ENCODE results near the gene TMPRSS12.
"Not testable (repeated sequence)": the region's sequence is repeated elsewhere in the genome, so short reads cannot be mapped to it uniquely, and the experiment has no call there.

TMPRSS12 gene, protein sequence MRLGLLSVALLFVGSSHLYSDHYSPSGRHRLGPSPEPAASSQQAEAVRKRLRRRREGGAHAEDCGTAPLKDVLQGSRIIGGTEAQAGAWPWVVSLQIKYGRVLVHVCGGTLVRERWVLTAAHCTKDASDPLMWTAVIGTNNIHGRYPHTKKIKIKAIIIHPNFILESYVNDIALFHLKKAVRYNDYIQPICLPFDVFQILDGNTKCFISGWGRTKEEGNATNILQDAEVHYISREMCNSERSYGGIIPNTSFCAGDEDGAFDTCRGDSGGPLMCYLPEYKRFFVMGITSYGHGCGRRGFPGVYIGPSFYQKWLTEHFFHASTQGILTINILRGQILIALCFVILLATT

GRCh38 chr12:50842637-50843493 lies at the start of gene TMPRSS12:
Gene TMPRSS12 (plus strand): TSS chr12:50842926. CDS start chr12:50842965, 39 bp downstream.
- DNase-seq, result no peak

DNA sequence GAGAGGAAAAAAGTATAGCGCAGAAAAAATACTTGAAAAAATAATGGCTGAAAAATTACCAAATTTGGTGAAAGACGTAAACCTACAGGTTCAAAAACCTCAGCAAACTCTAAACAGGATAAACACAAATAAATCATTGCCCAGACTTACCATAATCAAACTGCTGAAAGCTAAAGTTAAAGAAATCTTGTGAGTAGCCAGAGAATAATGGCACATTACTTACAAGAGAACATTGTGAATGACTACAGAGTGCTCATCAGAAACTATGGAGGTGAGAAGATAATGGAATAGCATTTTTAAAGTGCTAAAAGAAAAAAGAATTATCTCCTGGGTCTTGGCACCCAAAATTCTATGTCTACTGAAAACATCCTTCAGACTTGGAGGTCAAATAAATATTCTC lies 42.8 kb upstream of the TMPRSS12 start:
- no peak for DNase-seq

DNA sequence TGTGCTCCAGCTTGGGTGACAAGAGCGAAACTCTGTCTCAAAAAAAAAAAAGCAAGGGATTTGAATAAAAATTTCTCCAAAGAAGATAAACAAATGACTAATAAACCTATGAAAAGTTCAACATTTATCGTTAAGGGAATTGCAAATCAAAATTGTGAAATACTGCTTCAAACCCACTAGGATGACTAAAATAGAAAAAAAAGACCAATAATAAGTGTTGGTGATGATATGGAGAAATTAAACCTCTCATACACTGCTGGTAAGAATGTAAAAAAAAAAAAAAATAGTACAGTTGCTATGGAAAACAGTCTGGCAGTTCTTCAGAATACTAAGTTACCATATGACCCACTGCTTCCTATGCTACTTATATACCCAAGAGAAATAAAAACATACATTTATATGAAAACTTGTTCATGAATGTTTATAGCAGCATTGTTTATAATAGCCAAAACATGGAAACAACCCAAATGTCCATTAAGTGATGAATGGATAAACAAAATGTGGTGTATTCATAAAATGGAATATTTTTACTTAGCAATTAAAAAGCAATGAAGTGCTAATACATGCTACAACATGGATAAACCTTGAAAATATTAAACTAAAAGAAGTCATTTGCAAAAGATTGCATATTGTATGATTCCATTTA lies 39.4 kb upstream of the TMPRSS12 start:
- DNase-seq, result no peak

DNA sequence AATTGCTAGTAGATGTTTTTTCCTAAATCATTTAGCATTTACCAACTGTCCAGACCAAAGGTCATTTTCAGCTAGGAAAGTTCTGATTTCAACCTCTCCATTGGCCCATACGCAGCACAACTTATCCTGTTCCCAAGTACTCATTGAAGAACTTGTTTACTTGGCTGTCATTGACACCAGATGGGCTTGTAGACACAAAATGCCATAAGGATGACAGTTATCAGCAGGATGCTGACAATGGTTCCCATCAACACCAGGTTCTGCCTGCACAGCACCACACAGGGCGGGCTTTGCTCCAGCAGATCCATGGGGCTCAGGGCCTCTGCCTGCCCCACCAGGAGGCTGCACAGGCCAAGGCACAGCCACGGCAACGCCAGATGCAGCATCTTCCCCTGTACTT lies 36.5 kb upstream of the TMPRSS12 start:
- DNase-seq, result no peak

DNA sequence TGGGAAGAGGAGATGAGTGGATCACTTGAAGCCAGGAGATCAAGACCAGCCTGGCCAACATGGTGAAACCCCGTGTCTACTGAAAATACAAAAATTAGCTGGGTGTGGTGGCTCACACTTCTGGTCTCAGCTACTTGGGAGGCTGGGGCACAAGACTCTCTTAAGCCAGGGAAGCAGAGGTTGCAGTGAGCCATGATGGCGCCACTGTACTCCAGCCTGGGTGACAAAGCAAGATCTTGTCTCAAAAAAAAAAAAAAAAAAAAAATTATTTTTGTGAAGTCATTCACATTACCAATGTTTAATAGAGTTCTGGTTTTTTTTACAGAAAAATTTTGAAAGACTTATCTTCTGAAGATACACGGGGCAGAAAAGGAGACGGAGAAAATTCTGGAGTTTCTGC lies 33.6 kb upstream of the TMPRSS12 start:
- not testable (repeated sequence) for DNase-seq

DNA sequence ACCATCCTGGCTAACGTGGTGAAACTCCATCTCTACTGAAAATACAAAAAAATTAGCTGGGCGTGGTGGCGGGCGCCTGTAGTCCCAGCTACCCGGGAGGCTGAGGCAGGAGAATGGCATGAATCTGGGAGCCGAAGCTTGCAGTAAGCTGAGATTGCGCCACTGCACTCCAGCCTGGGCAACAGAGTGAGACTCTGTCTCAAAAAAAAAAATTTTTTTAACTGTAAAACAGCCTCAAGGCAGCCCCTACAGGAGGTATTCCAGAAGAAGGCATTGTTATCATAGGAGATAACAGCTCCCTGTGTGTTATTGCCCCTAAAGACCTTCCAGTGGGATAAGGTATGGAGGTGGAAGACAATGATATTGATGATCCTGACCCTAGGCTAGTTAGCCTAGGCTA lies 27.8 kb upstream of the TMPRSS12 start:
- not testable (repeated sequence) for DNase-seq

DNA sequence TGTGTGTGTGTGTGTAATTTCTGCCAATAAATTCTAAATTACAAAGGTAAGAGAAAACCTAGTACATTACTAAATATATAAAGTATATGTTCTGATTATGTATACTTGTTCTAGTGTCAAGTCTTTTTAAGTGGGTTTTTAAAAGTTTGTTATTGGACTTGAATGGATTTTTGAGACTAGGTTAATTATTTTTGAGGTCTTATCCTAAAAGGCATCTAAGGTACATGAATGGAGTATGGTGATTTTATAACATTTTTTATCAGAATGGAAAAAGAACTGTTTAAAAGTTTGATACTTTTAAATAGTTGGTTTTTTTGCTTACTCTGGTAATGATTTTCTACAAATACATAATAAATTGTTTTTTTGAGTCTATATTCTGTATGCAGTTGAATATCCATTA lies 22.5 kb upstream of the TMPRSS12 start:
- no peak for DNase-seq

DNA sequence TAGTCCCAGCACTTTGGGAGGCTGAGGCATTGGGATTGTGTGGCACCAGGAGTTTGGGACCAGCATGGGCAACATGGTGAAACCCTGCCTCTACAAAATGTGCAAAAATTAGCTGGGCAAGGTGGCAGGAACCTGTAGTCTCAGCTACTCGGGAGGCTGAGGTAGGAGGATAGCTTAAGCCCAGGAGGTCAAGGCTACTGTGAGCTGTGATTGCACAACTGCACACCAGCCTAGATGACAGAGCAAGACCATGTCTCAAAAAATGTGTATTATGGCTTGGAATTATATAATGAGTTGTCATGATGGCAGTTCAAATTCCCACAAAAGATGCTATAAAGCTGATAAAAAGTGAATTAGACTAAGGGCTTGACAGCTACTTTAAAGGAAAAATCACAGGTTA lies 20.6 kb upstream of the TMPRSS12 start:
- DNase-seq, result no peak

DNA sequence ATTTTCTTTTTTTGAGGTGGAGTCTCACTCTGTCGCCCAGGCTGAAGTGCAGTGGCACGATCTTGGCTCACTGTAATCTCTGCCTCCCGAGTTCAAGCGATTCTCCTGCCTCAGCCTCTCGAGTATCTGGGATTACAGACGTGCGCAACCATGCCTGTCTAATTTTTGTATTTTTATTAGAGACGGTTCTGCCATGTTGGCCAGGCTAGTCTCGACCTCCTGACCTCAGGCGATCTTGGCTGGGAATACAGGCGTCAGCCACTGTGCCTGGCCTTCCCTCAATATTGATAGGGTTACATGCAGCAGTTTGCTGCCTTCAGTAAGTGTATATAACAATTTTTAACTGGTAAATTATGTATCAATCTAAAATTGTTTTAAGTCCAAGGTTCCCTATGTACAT lies 19.0 kb upstream of the TMPRSS12 start:
- DNase-seq, result not testable (repeated sequence)

GRCh38 chr12:50824914-50825313 lies 17.8 kb upstream of the TMPRSS12 start:
- DNase-seq, result no peak

DNA sequence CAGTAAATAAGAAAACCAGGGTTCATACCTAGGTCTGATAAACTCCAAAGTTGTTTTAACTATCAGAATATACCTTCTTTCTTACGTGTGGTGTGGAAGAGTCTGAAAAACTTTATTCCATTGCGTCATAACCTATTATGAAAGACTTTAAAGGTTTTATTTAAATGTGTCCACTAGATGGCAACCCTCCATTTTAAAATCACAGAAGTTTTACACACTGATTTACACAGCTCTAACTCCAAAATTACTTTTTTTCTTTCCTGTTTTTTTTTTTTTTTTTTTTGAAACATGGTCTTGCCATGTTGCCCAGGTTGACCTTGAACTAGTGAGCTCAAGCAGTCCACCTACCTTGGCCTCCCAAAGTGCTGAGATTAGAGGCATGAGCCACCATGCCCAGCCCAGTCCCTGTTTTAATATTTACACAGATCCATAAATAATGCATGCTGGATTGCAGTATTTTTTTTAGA lies 17.3 kb upstream of the TMPRSS12 start:
- no peak for DNase-seq

- no peak for DNase-seq
These were observed 14.6 kb upstream of the TMPRSS12 start for GRCh38 chr12:50828121-50828520.

- no peak for DNase-seq
These were observed 13.8 kb upstream of the TMPRSS12 start for GRCh38 chr12:50828886-50829285.

GRCh38 chr12:50833801-50834200 lies 8.9 kb upstream of the TMPRSS12 start:
- DNase-seq, result not testable (repeated sequence)

DNA sequence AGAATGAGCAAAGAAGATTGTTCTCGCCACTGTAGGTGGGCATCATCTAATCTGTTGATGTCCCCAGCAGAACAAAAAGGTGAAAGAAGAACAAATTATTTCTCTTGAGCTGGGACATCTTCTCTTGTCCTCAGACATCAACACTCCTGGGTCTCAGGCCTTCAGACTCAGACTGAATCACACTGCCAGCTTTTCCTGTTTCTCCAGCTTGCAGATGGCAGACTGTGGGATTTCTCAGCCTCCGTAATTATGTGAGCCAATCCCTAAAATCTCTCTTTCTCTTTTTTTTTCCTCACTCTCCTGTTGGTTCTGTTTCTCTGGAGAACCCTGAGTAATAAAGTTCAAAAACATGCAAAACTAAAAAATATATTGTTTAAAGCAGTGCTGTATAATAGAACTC lies 3.7 kb upstream of the TMPRSS12 start:
- DNase-seq, result no peak

DNA sequence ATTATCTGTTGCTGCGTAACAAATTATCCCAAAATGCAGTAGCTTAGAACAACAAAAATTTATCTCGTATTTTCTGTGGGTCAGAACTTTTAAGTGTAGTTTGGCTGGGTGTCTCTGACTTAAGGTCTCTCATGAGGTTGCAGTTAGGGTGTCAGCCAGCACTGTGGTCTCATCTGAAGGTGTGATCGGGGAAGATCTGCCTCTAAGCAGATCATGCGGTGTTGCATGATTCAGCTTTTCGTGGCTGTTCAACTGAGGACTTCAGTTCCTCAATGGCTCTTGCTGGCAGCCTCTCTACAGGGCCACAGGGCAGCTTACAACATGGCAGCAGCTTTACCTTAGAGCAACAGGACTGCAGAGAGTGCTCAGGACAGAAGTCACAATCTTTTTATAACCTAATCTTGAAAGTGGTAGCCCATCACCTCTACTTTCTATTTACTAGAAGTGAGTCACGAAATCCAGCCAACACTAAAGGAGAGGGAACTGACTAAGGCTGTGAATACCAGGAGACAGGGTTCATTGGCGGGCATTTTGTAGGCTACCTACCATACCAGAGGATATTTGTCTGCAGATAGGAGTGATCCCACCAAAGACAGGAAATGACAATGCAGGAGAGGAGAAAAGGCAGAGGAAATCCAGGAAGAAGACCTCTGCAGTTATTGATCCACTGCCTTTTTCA lies 1.8 kb upstream of the TMPRSS12 start:
- no peak for DNase-seq

DNA sequence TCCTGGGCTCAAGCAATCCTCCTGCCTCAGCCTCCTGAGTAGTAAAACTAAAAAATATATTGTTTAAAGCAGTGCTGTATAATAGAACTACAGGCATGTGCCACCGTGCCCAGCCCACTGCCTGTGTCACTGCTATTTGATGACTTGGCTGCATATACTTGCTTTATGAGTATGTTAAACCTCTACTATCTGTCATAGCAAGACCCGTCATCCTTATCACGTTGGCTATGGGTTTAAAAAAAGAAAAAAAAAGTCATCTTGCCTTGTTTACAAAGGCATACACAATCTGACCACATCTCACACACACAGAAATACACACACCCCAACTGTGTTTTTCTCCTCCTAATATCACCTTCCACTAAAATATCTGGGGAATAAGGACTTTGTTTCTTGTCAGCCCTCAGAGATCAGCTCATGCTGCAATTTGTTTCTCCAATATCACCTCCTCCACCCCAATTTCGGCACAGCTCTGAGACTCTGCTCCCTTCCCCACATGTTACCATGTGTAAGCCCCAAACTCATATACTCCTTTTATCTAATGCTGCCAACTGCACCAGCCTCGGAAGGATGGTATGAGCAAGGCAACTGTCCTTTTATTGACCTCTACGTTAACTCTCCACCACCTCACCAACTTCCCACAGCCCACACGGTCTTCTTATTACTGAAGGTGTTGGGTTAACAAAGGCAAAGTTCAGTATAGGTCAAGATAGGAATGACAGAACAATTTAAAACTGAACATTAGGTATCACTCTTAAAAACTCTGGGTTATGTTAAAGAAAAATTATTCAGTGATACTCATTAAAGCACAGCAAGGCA lies 802 bp upstream of the TMPRSS12 start:
- DNase-seq, result no peak

DNA sequence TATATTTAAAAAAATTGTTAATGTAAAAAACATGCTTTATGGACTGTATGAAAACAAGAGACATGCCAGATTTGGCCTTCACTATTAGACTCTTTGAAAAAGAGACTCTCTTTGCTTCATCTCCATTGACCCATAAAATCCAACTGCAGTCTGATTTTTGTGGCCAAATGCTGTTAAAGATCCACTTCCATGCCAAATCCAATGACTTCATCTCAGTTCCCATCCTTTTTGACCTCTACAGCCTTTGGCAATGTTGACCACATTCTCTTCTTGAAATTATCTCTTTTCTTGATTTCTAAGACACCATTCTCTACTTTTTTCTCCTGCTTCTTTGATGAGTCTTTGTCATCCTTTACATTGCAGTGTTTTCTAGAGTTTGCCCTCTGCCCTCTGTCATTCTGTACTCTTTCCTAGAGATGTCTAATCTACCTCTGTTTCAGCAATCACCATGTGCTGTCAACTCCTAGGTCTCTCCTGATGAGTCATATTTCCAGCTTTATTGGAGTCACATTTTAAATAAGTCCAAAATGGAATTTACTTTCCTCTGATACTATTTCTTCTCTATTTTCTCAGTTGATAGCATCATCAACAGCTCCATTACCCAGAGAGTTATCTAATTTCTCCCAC lies 2.4 kb downstream of the TMPRSS12 start:
- no peak for DNase-seq

- no peak for DNase-seq
These were observed 6.2 kb downstream of the TMPRSS12 start for GRCh38 chr12:50848963-50849362.

DNA sequence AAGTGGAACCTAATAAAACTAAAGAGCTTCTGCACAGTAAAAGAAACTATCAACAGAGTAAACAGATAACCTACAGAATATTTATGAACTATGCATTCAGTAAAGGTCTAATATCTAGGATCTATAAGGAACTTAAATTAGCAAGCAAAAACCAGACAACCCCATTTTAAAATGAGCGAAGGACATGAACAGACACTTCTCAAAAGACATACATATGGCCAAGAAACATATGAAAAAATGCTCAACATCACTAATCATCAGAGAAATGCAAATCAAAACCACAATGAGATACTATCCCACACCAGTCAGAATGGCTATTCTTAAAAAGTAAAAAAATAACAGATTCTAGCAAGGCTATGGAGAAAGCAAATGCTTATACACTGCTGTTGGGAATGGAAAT lies 12.5 kb downstream of the TMPRSS12 start:
- not testable (repeated sequence) for DNase-seq

DNA sequence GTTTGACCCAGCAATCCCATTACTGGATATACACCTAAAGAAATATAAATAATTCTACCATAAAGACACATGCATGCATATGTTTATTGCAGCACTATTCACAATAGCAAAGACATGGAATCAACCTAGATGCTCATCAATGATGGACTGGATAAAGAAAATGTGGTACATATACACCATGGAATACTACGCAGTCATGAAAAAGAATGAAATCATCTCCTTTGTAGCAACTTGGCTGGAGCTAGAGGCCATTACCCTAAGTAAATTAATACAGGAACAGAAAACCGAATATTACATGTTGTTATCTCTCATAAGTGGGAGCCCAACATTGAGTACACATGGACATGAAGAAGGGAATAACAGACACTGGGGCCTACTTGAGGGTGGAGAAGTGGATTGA lies 13.0 kb downstream of the TMPRSS12 start:
- DNase-seq, result not testable (repeated sequence)
